Common myeloid progenitor, CD34-positive (primary cell): ENCODE data around the gene RBM5.

Source experiments
- CTCF ChIA-PET: fragments of 350-600 bp; sonication (Branson Sonifier 250); formaldehyde crosslinking; loops from one replicate; lab custom pipeline; 2021; ENCODE audit warnings: antibody characterized with exemption; lab: Charles Lee
- POLR2A ChIA-PET: fragments of 350-600 bp; sonication (Branson Sonifier 250); formaldehyde crosslinking; loops from one replicate; lab custom pipeline; 2021; ENCODE audit warnings: antibody characterized with exemption; lab: Charles Lee
- DNase-seq, 3 donors: peaks; one replicate each; pipeline versions ENCODE4 v3.0.0 to v3.0.0-alpha.2; 2013
- H3K27ac ChIP-seq, 2 experiments: 1 replicate in 1 of 2; 2 replicates in 1 of 2; pipeline ENCODE4 v1.7.0; 2013; ENCODE audit warnings: inconsistent platforms in 2 of 2, low read length in 2 of 2, mild to moderate bottlenecking in 2 of 2, low read depth in 1 of 2, moderate library complexity in 1 of 2; ENCODE audit not compliant: severe bottlenecking in 2 of 2, insufficient read depth in 1 of 2, poor library complexity in 1 of 2
- H3K27me3 ChIP-seq, 5 experiments: replicated peaks in 2 of 5; 1 replicate in 3 of 5; 2 replicates in 2 of 5; pipeline versions ENCODE4 v1.6.1 to v1.7.0; 2013; ENCODE audit warnings: low read length in 4 of 5, mild to moderate bottlenecking in 2 of 5, moderate library complexity in 2 of 5, inconsistent platforms in 1 of 5; ENCODE audit not compliant: insufficient read depth in 5 of 5, control insufficient read depth in 4 of 5
- H3K36me3 ChIP-seq, 4 experiments: 1 replicate in 2 of 4; 2 replicates in 2 of 4; pipeline versions ENCODE4 v1.6.1 to v1.7.0; 2013; ENCODE audit warnings: low read length in 3 of 4, control low read depth in 1 of 4, mild to moderate bottlenecking in 1 of 4; ENCODE audit not compliant: control insufficient read depth in 4 of 4, insufficient read depth in 4 of 4
- H3K4me1 ChIP-seq, 4 experiments: 1 replicate in 3 of 4; 2 replicates in 1 of 4; pipeline versions ENCODE4 v1.6.1 to v1.7.1; 2013; ENCODE audit warnings: low read length in 3 of 4, mild to moderate bottlenecking in 3 of 4, control low read depth in 1 of 4, inconsistent platforms in 1 of 4, moderate library complexity in 1 of 4; ENCODE audit not compliant: control insufficient read depth in 4 of 4, insufficient read depth in 4 of 4; ENCODE audit errors: control extremely low read depth in 1 of 4
- H3K4me3 ChIP-seq, 7 experiments: 1 replicate in 4 of 7; 2 replicates in 3 of 7; pipeline versions ENCODE4 v1.5.1 to v1.7.0; 2013; ENCODE audit warnings: mild to moderate bottlenecking in 7 of 7, low read length in 6 of 7, moderate library complexity in 6 of 7, inconsistent platforms in 2 of 7, low read depth in 2 of 7, control low read depth in 1 of 7; ENCODE audit not compliant: insufficient read depth in 4 of 7, control insufficient read depth in 1 of 7; ENCODE audit errors: extremely low read depth in 1 of 7
- H3K9me3 ChIP-seq, 5 experiments: 1 replicate in 4 of 5; 2 replicates in 1 of 5; pipeline versions ENCODE4 v1.6.1 to v1.7.1; 2013; ENCODE audit warnings: low read length in 4 of 5, mild to moderate bottlenecking in 2 of 5, inconsistent platforms in 1 of 5, low read depth in 1 of 5, moderate library complexity in 1 of 5; ENCODE audit not compliant: control insufficient read depth in 4 of 5, insufficient read depth in 2 of 5; ENCODE audit errors: control extremely low read depth in 1 of 5
- WGBS: methylation state at CpG from one replicate; pipeline ENCODE4 v1.1.5; 2013; ENCODE audit not compliant: insufficient coverage; 5-methylcytosine and 5-hydroxymethylcytosine counted together

RBM5 gene

DNA sequence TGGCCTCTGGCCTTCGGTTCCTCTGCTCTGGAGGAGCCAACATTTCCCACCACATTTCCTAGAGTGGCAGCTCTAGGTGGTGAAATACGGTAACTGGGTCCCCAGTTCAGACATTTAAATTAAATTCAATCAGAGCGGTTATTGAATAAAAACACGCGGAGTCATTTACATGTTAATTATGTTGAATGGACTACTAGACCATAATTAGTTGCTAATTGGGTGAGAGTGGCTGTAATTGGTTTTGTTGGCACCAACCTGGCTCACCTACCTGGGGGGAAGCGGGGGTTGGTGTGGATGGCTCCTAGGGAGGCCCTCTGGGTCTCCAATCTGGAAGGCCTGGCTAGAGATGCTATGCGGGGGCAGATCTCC, 79.1 kb downstream of the RBM5 start:
- ChIA-PET POLR2A (no interaction called here), CTCF (interaction anchor here (1.2 to 1.8 kb wide), 3 partner anchors 11 to 42 kb away, joined by 3 to 4 read pairs (median 3); no protein-coding TSS in a partner anchor)
- 100% methylated on average over 2 of the region's 7 CpGs for WGBS

DNA sequence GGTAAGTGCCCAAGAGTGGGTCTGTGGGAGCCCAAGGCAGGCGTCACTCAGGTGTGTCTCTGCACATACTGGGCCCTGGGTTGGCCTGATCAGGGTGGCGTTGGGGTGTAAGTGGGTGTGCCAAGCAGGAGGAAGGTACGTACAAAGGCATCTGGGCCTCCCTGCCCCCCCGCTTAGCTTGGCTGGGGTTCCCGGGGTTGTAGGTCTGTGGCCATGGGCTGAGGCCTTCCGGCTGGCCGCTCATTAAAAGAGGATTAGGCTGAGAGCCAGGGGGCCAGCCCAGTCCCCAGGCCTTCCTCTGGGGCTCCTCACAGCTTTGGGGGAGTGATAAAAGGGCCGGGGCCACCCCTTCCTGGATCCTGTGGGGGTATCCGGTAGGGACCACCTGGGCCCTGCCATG, 79.7 kb downstream of the RBM5 start:
- DNase-seq, result no peak
- peaks cover 0 to 14% (median 3%) of the 10 kb centered on the region in 4 experiments for H3K4me1 ChIP-seq
- no peaks in the 10 kb centered on the region for H3K27me3 ChIP-seq
- POLR2A ChIA-PET, result no interaction called here
- H3K27ac ChIP-seq, result no peak overlapping the region
- H3K36me3 ChIP-seq, result no peaks in the 10 kb centered on the region
- no peaks in the 10 kb centered on the region for H3K9me3 ChIP-seq
- no peak overlapping the region for H3K4me3 ChIP-seq
- WGBS, result 94% methylated on average over 9 of the region's 9 CpGs
- CTCF ChIA-PET, result interaction anchor here (1.3 to 1.8 kb wide), 2 partner anchors 28 to 42 kb away, joined by 3 to 4 read pairs; no protein-coding TSS in a partner anchor

More for the DNA sequence above, 79.1 kb downstream of the RBM5 start:
- Histone ChIP-seq H3K36me3 (no peaks in the 10 kb centered on the region), H3K4me1 (peaks cover 0 to 14% (median 3%) of the 10 kb centered on the region in 4 experiments), H3K4me3 (no peak overlapping the region), H3K27me3 (no peaks in the 10 kb centered on the region), H3K9me3 (no peaks in the 10 kb centered on the region), H3K27ac (no peak overlapping the region)
- DNase-seq, result no peak
